H1 (cell line): ENCODE results near the gene CROCC2. TPM values are rescaled to one million over a fixed set of nuclear protein-coding genes. Genes with fewer than 3 reads are reported as not detected.

ENCODE experiments used
- CTCF ChIA-PET: fragments of 300-600 bp; sonication (Branson Sonifier 250); formaldehyde crosslinking; loops from one replicate; lab custom pipeline; 2021; ENCODE audit not compliant: partially characterized antibody; lab: Charles Lee
- POLR2A ChIA-PET: fragments of 300-600 bp; sonication (Branson Sonifier 250); formaldehyde crosslinking; loops from one replicate; lab custom pipeline; 2021; ENCODE audit warnings: inconsistent platforms; ENCODE audit not compliant: partially characterized antibody; lab: Charles Lee
- DNase-seq, 2 experiments: peaks; one replicate each; pipeline versions ENCODE4 v3.0.0 to v3.0.0-alpha.2; 2010 to 2022; ENCODE audit warnings: low spot score in 2 of 2, low read depth in 1 of 2, mixed read lengths in 1 of 2
- FAIRE-seq: peaks from 2 replicates; lab custom pipeline; 2011; peaks lifted over from hg19 to GRCh38; lab: Jason Lieb, UNC
- H2AFZ ChIP-seq: 2 replicates; pipeline ENCODE4 v1.8.1; 2012; ENCODE audit warnings: low read length, inconsistent platforms
- H2AK5ac ChIP-seq: 2 replicates; pipeline ENCODE4 v1.6.1; 2013; ENCODE audit warnings: low read depth, low read length
- H2BK120ac ChIP-seq: replicated peaks from 2 replicates; pipeline ENCODE3; 2013; ENCODE audit warnings: low read depth, low read length, inconsistent platforms
- H2BK12ac ChIP-seq: 2 replicates; pipeline ENCODE4 v1.6.1; 2013; ENCODE audit warnings: low read depth, low read length
- H2BK15ac ChIP-seq: 2 replicates; pipeline ENCODE4 v1.6.1; 2013; ENCODE audit warnings: low read length
- H2BK20ac ChIP-seq: 2 replicates; pipeline ENCODE4 v1.6.1; 2013; ENCODE audit warnings: low read length
- H2BK5ac ChIP-seq: 2 replicates; pipeline ENCODE4 v1.6.1; 2013; ENCODE audit warnings: low read depth, low read length
- H3K14ac ChIP-seq: 2 replicates; pipeline ENCODE4 v1.6.1; 2013; ENCODE audit warnings: inconsistent platforms; ENCODE audit not compliant: insufficient read length
- H3K18ac ChIP-seq: 2 replicates; pipeline ENCODE4 v1.6.1; 2013; ENCODE audit warnings: low read length; ENCODE audit errors: extremely low read depth
- H3K23ac ChIP-seq: 2 replicates; pipeline ENCODE4 v1.6.1; 2013; ENCODE audit warnings: inconsistent platforms; ENCODE audit not compliant: insufficient read length
- H3K23me2 ChIP-seq: 2 replicates; pipeline ENCODE4 v1.6.1; 2013; ENCODE audit warnings: low read depth, low read length
- H3K27ac ChIP-seq: 2 replicates; pipeline ENCODE4 v1.6.1; 2011; ENCODE audit warnings: low read depth, low read length, inconsistent platforms
- H3K27me3 ChIP-seq, 4 experiments: replicated peaks in 1 of 4; 1 replicate in 1 of 4; 2 replicates in 3 of 4; pipeline versions ENCODE4 v1.6.1 to v1.8.1; 2011 to 2013; ENCODE audit warnings: low read length in 3 of 4, mild to moderate bottlenecking in 3 of 4, inconsistent platforms in 2 of 4, mixed read lengths in 2 of 4, moderate library complexity in 1 of 4; ENCODE audit not compliant: control insufficient read depth in 3 of 4, insufficient read depth in 3 of 4; ENCODE audit errors: extremely low read depth in 1 of 4
- H3K36me3 ChIP-seq, 4 experiments: 2 replicates each; pipeline versions ENCODE4 v1.6.1 to v1.8.1; 2011 to 2013; ENCODE audit warnings: mild to moderate bottlenecking in 4 of 4, low read length in 3 of 4, moderate library complexity in 2 of 4, control low read depth in 1 of 4, inconsistent platforms in 1 of 4; ENCODE audit not compliant: insufficient read depth in 4 of 4, control insufficient read depth in 2 of 4
- H3K4ac ChIP-seq: replicated peaks from 2 replicates; pipeline ENCODE3; 2013; ENCODE audit warnings: low read length, low read depth, mixed read lengths, inconsistent platforms; ENCODE audit not compliant: insufficient read length
- H3K4me1 ChIP-seq, 4 experiments: replicated peaks in 1 of 4; 1 replicate in 1 of 4; 2 replicates in 3 of 4; pipeline versions ENCODE4 v1.6.1 to v1.8.1; 2011 to 2013; ENCODE audit warnings: low read length in 3 of 4, inconsistent platforms in 2 of 4, mixed read lengths in 1 of 4; ENCODE audit not compliant: insufficient read depth in 4 of 4, control insufficient read depth in 3 of 4
- H3K4me2 ChIP-seq, 2 experiments: 2 replicates each; pipeline versions ENCODE4 v1.6.1 to v1.8.1; 2011 to 2013; ENCODE audit warnings: low read depth in 2 of 2, low read length in 2 of 2, control low read depth in 1 of 2, inconsistent platforms in 1 of 2, mild to moderate bottlenecking in 1 of 2; ENCODE audit not compliant: insufficient read depth in 1 of 2
- H3K4me3 ChIP-seq, 4 experiments: fragments of 200-600, 300-600 bp in 1 of 4; sonication (generic), shearing (Covaris generic), sonication (Bioruptor Twin) in 1 of 4; 2 replicates each; pipeline versions ENCODE4 v1.5.1 to v1.8.1; 2011 to 2016; ENCODE audit warnings: low read length in 4 of 4, low read depth in 3 of 4, control low read depth in 2 of 4, inconsistent platforms in 2 of 4, mild to moderate bottlenecking in 2 of 4, mixed read lengths in 1 of 4, moderate library complexity in 1 of 4; ENCODE audit not compliant: insufficient read depth in 2 of 4; ENCODE audit errors: extremely low read depth in 1 of 4
- H3K56ac ChIP-seq: replicated peaks from 2 replicates; pipeline ENCODE3; 2013; ENCODE audit warnings: low read depth, mild to moderate bottlenecking, mixed read lengths, low read length, inconsistent platforms; ENCODE audit not compliant: insufficient read length
- H3K79me1 ChIP-seq: 2 replicates; pipeline ENCODE4 v1.6.1; 2013; ENCODE audit warnings: low read depth, low read length, control low read depth
- H3K79me2 ChIP-seq, 2 experiments: 2 replicates each; pipeline versions ENCODE4 v1.6.1 to v1.8.1; 2012 to 2013; ENCODE audit warnings: low read length in 2 of 2, mild to moderate bottlenecking in 2 of 2, inconsistent platforms in 1 of 2; ENCODE audit not compliant: insufficient read depth in 2 of 2, control insufficient read depth in 1 of 2
- H3K9ac ChIP-seq, 4 experiments: replicated peaks in 1 of 4; 1 replicate in 1 of 4; 2 replicates in 3 of 4; pipeline versions ENCODE4 v1.6.1 to v1.8.1; 2011 to 2013; ENCODE audit warnings: low read depth in 3 of 4, low read length in 3 of 4, control low read depth in 2 of 4, mild to moderate bottlenecking in 2 of 4, moderate library complexity in 2 of 4, inconsistent platforms in 1 of 4; ENCODE audit errors: extremely low read depth in 1 of 4
- H3K9me3 ChIP-seq, 2 experiments: 2 replicates each; pipeline versions ENCODE4 v1.6.1 to v1.8.1; 2012 to 2013; ENCODE audit warnings: mild to moderate bottlenecking in 2 of 2, moderate library complexity in 2 of 2, control low read depth in 1 of 2, inconsistent platforms in 1 of 2, low read depth in 1 of 2, low read length in 1 of 2, mixed read lengths in 1 of 2; ENCODE audit not compliant: insufficient read depth in 2 of 2
- H4K20me1 ChIP-seq, 2 experiments: replicated peaks in 1 of 2; 2 replicates each; pipeline versions ENCODE3 to v1.8.1; 2011 to 2013; ENCODE audit warnings: inconsistent platforms in 2 of 2, low read length in 2 of 2, mild to moderate bottlenecking in 1 of 2; ENCODE audit not compliant: insufficient read depth in 2 of 2, control insufficient read depth in 1 of 2
- H4K5ac ChIP-seq: 2 replicates; pipeline ENCODE4 v1.6.1; 2013; ENCODE audit warnings: low read length, low read depth, mixed read lengths, inconsistent platforms; ENCODE audit not compliant: insufficient read length
- H4K8ac ChIP-seq: 2 replicates; pipeline ENCODE4 v1.8.0; 2013; ENCODE audit warnings: mild to moderate bottlenecking, moderate library complexity, low read length, inconsistent platforms; ENCODE audit not compliant: insufficient read depth; ENCODE audit errors: extremely low read depth
- H4K91ac ChIP-seq: replicated peaks from 2 replicates; pipeline ENCODE3; 2013; ENCODE audit warnings: low read length, mixed read lengths, inconsistent platforms; ENCODE audit not compliant: insufficient read length
- WGBS, 2 experiments: shearing (Covaris generic) in 1 of 2; methylation state at CpG; one replicate each; pipeline versions ENCODE4 v1.1.6 to v1.1.7; 2013 to 2015; ENCODE audit warnings: low lambda C conversion rate in 2 of 2, mixed read lengths in 2 of 2, inconsistent platforms in 1 of 2, low coverage in 1 of 2, missing lambda C conversion rate in 1 of 2; ENCODE audit not compliant: insufficient replicate concordance in 2 of 2, insufficient coverage in 1 of 2, insufficient read length in 1 of 2; ENCODE audit errors: extremely low coverage in 1 of 2, missing lambda C conversion rate in 1 of 2; 5-methylcytosine and 5-hydroxymethylcytosine counted together
- polyA plus RNA-seq, 7 experiments: library from polyadenylated mRNA; depleted of rRNA in 3 of 7; stranded (reverse) in 5 of 7; unstranded in 2 of 7; fragments of >200 nt in 5 of 7; fragments of 200-250 nt in 2 of 7; gene quantifications; 1 replicate in 5 of 7; 2 replicates in 1 of 7; 4 replicates in 1 of 7; pipeline versions ENCODE4 v1.2.1 to v1.2.3, GENCODE V29; 2011 to 2013; ENCODE audit warnings: missing spikeins in 2 of 7, mixed read lengths in 2 of 7
- total RNA-seq: library from RNA; stranded (reverse); fragmentation: NEBNext Ultra II Directional; extraction: Animal tissue kit (Norgen Biotek cat#: 25700); gene quantifications from 2 replicates; pipeline ENCODE4 v1.2.1, GENCODE V29; 2021

CROCC2 gene
- total and polyA plus RNA-seq, 2 of the 8 experiments (the other 6 are each of a cell fraction or from before 2014, with no cell fraction given), result not detected

DNA sequence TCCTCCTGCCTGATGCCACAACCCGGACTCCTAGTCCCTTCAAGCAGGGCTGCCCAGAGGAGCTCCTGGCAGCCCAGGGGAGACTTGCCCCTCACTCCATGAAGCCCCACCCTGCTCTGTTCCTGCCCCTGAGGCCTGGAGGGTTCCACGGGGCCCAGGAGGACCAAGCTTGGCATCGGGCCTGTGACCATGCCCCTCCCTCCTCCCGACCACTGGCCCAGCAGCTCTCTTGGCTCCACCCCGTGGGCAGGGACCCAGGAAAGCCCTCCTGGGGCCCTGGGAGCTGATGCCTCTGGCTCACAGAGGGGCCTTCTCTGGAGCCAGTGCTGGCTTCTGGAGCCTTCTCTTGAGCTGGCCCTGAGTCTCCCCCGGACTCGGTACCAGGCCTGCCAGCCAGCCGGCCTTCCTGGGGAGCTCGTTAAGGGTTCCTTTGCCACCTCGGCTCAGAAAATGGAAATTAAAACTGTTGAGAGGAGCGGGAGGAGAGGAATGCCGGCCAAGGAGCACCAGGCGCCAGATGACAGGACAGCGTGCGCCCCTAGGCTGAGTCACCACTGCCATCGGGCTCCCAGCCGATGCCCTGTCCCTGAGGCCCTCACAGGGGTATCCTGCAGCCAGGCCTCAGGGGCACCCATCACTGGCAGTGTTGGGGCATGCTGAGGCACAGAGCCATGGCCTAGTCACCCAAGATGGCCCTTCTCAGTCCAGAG, 51.7 kb downstream of the CROCC2 start:
- Histone ChIP-seq H4K5ac (no peak overlapping the region), H3K9ac (no peak overlapping the region), H2AFZ (no peak overlapping the region), H3K4me2 (no peak overlapping the region), H2BK5ac (no peak overlapping the region), H2BK120ac (no peak overlapping the region), H3K23ac (no peak overlapping the region), H4K91ac (no peak overlapping the region), H3K18ac (no peak overlapping the region), H3K14ac (no peak overlapping the region), H2BK12ac (no peak overlapping the region), H3K79me1 (no peaks in the 10 kb centered on the region), H3K9me3 (no peaks in the 10 kb centered on the region), H3K27ac (no peak overlapping the region), H3K4me3 (no peak overlapping the region), H4K8ac (no peak overlapping the region), H2BK15ac (no peak overlapping the region), H2BK20ac (no peak overlapping the region), H3K4ac (no peak overlapping the region), H3K79me2 (no peaks in the 10 kb centered on the region), H3K23me2 (peaks cover 8% of the 10 kb centered on the region; the same call in 1 of the 2 replicates), H3K56ac (no peak overlapping the region), H2AK5ac (no peak overlapping the region), H4K20me1 (peaks cover 0 to 10% of the 10 kb centered on the region in 2 experiments), H3K27me3 (no peaks in the 10 kb centered on the region), H3K4me1 (peaks cover 0 to 17% (median 8%) of the 10 kb centered on the region in 4 experiments; a peak in 5 of 7 replicates), H3K36me3 (no peaks in the 10 kb centered on the region)
- DNase-seq (no peak), FAIRE-seq (no peak)
- ChIA-PET POLR2A (interaction anchor here (0.9 kb wide), 1 partner anchor 43 kb away, joined by 3 read pairs; no protein-coding TSS in a partner anchor), CTCF (interaction anchor here (0.5 to 1.6 kb wide), 8 partner anchors 9 to 331 kb away, joined by 3 to 5 read pairs (median 3); no protein-coding TSS in a partner anchor)
- 91% methylated on average over 14 of the region's 17 CpGs; no CpG with 5 or more reads in 1 of the 2 experiments for WGBS, 2 experiments
